Measurements from ENCODE around the gene CHD2.

Gene CHD2

GRCh38 chr15:93048759-93049161 lies 148.6 kb downstream of the CHD2 start:
- Histone ChIP-seq H3K9me3 (ENCODE audit: insufficient read depth, low read depth, low read length) (peaks cover 13% of the 10 kb centered on the region), H3K79me1 (ENCODE audit: low read length) (no peaks in the 10 kb centered on the region), H3K27ac (ENCODE audit: low read depth, low read length) (no peak overlapping the region), H3K9ac (ENCODE audit: low read length) (no peak overlapping the region), H3K18ac (ENCODE audit: low read length) (no peak overlapping the region), H3K27me3 (ENCODE audit: insufficient read depth, low read length) (no peaks in the 10 kb centered on the region), H3K14ac (ENCODE audit: low read length) (no peak overlapping the region), H3K4me1 (ENCODE audit: control insufficient read depth in 1 of 2, insufficient read depth in 2 of 2, low read length in 2 of 2) (no peaks in the 10 kb centered on the region), H3K36me3 (ENCODE audit: control insufficient read depth in 1 of 2, insufficient read depth in 2 of 2, low read length in 2 of 2) (no peaks in the 10 kb centered on the region), H4K8ac (ENCODE audit: low read depth, low read length) (no peak overlapping the region), H3K4me2 (ENCODE audit: low read length) (no peak overlapping the region), H3K4ac (ENCODE audit: low read depth, low read length) (no peak overlapping the region), H2AFZ (ENCODE audit: insufficient read depth, low read length, poor library complexity) (no peak overlapping the region), H3K4me3 (ENCODE audit: low read depth, low read length) (no peak overlapping the region), H2BK120ac (ENCODE audit: insufficient read depth, low read length, poor library complexity) (no peak overlapping the region), H3K23ac (ENCODE audit: low read length) (no peak overlapping the region), H2AK5ac (ENCODE audit: low read length) (no peak overlapping the region), H2BK5ac (ENCODE audit: low read depth, low read length, poor library complexity) (no peak overlapping the region), H4K12ac (ENCODE audit: low read depth, low read length) (no peak overlapping the region), H4K91ac (ENCODE audit: low read depth, low read length) (no peak overlapping the region), H2BK12ac (ENCODE audit: low read length) (no peak overlapping the region), H3K79me2 (ENCODE audit: control insufficient read depth, insufficient read depth, low read length, poor library complexity) (no peaks in the 10 kb centered on the region)
- no CpG with 5 or more reads among the region's 16 CpGs for WGBS (ENCODE audit: extremely low coverage, insufficient coverage, insufficient read length)
- DNase-seq = no peak

GRCh38 chr15:93049233-93049632 lies 149.1 kb downstream of the CHD2 start:
- no peak overlapping the region for H2BK5ac ChIP-seq (ENCODE audit: low read depth, low read length, poor library complexity)
- no peak overlapping the region for H4K91ac ChIP-seq (ENCODE audit: low read depth, low read length)
- no CpG with 5 or more reads among the region's 8 CpGs for WGBS (ENCODE audit: extremely low coverage, insufficient coverage, insufficient read length)
- no peak overlapping the region for H2BK12ac ChIP-seq (ENCODE audit: low read length)
- H4K12ac ChIP-seq (ENCODE audit: low read depth, low read length) = no peak overlapping the region
- no peak overlapping the region for H3K9ac ChIP-seq (ENCODE audit: low read length)
- no peak overlapping the region for H4K8ac ChIP-seq (ENCODE audit: low read depth, low read length)
- H3K18ac ChIP-seq (ENCODE audit: low read length) = no peak overlapping the region
- no peak overlapping the region for H2AFZ ChIP-seq (ENCODE audit: insufficient read depth, low read length, poor library complexity)
- no peak overlapping the region for H3K27ac ChIP-seq (ENCODE audit: low read depth, low read length)
- no peaks in the 10 kb centered on the region for H3K36me3 ChIP-seq (ENCODE audit: control insufficient read depth in 1 of 2, insufficient read depth in 2 of 2, low read length in 2 of 2)
- no peak overlapping the region for H3K23ac ChIP-seq (ENCODE audit: low read length)
- H3K79me1 ChIP-seq (ENCODE audit: low read length) = no peaks in the 10 kb centered on the region
- H2BK120ac ChIP-seq (ENCODE audit: insufficient read depth, low read length, poor library complexity) = no peak overlapping the region
- H3K27me3 ChIP-seq (ENCODE audit: insufficient read depth, low read length) = no peaks in the 10 kb centered on the region
- H3K79me2 ChIP-seq (ENCODE audit: control insufficient read depth, insufficient read depth, low read length, poor library complexity) = no peaks in the 10 kb centered on the region
- no peak overlapping the region for H2AK5ac ChIP-seq (ENCODE audit: low read length)
- H3K4me1 ChIP-seq (ENCODE audit: control insufficient read depth in 1 of 2, insufficient read depth in 2 of 2, low read length in 2 of 2) = no peaks in the 10 kb centered on the region
- H3K4me3 ChIP-seq (ENCODE audit: low read depth, low read length) = no peak overlapping the region
- H3K4me2 ChIP-seq (ENCODE audit: low read length) = no peak overlapping the region
- no peak for DNase-seq
- H3K4ac ChIP-seq (ENCODE audit: low read depth, low read length) = no peak overlapping the region
- no peak overlapping the region for H3K14ac ChIP-seq (ENCODE audit: low read length)
- H3K9me3 ChIP-seq (ENCODE audit: insufficient read depth, low read depth, low read length) = peaks cover 13% of the 10 kb centered on the region

GRCh38 chr15:93049914-93050578 lies 149.9 kb downstream of the CHD2 start:
- no peak for DNase-seq
- Histone ChIP-seq H2AK5ac (ENCODE audit: low read length) (no peak overlapping the region), H3K4me1 (ENCODE audit: control insufficient read depth in 1 of 2, insufficient read depth in 2 of 2, low read length in 2 of 2) (no peaks in the 10 kb centered on the region), H3K18ac (ENCODE audit: low read length) (no peak overlapping the region), H3K23ac (ENCODE audit: low read length) (no peak overlapping the region), H3K79me1 (ENCODE audit: low read length) (no peaks in the 10 kb centered on the region), H3K4ac (ENCODE audit: low read depth, low read length) (no peak overlapping the region), H3K14ac (ENCODE audit: low read length) (no peak overlapping the region), H2BK5ac (ENCODE audit: low read depth, low read length, poor library complexity) (no peak overlapping the region), H3K27ac (ENCODE audit: low read depth, low read length) (no peak overlapping the region), H3K79me2 (ENCODE audit: control insufficient read depth, insufficient read depth, low read length, poor library complexity) (no peaks in the 10 kb centered on the region), H3K4me2 (ENCODE audit: low read length) (no peak overlapping the region), H4K12ac (ENCODE audit: low read depth, low read length) (no peak overlapping the region), H4K8ac (ENCODE audit: low read depth, low read length) (no peak overlapping the region), H2BK12ac (ENCODE audit: low read length) (no peak overlapping the region), H3K36me3 (ENCODE audit: control insufficient read depth in 1 of 2, insufficient read depth in 2 of 2, low read length in 2 of 2) (no peaks in the 10 kb centered on the region), H2BK120ac (ENCODE audit: insufficient read depth, low read length, poor library complexity) (no peak overlapping the region), H3K27me3 (ENCODE audit: insufficient read depth, low read length) (no peaks in the 10 kb centered on the region), H2AFZ (ENCODE audit: insufficient read depth, low read length, poor library complexity) (no peak overlapping the region), H4K91ac (ENCODE audit: low read depth, low read length) (no peak overlapping the region), H3K4me3 (ENCODE audit: low read depth, low read length) (no peak overlapping the region), H3K9ac (ENCODE audit: low read length) (no peak overlapping the region), H3K9me3 (ENCODE audit: insufficient read depth, low read depth, low read length) (peaks cover 11% of the 10 kb centered on the region)
- no CpG with 5 or more reads among the region's 15 CpGs for WGBS (ENCODE audit: extremely low coverage, insufficient coverage, insufficient read length)

DNA sequence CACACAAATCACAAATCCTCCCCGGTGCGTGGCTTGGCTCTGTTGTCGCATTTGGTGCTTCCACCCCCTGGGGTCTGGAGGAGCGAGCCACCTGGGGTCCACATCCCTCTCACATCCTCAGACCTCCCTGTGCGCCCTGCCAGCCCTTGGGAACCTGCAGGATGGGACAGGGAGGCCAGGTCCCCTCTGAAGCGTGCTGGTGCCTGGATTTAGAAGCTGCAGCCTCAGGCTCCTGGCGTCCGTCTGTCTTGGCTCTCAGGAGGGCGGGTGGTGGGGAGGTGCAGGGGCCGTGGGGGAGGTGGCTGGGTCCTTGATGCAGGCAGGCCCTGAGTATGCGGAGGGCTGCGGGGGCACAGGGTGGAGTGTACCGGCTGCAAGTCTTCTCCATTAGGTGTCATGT lies 150.5 kb downstream of the CHD2 start:
- no peak overlapping the region for H3K23ac ChIP-seq (ENCODE audit: low read length)
- H3K18ac ChIP-seq (ENCODE audit: low read length) = no peak overlapping the region
- H3K9me3 ChIP-seq (ENCODE audit: insufficient read depth, low read depth, low read length) = peaks cover 6% of the 10 kb centered on the region
- H3K4ac ChIP-seq (ENCODE audit: low read depth, low read length) = no peak overlapping the region
- H3K4me1 ChIP-seq (ENCODE audit: control insufficient read depth in 1 of 2, insufficient read depth in 2 of 2, low read length in 2 of 2) = no peaks in the 10 kb centered on the region
- no peak overlapping the region for H2AK5ac ChIP-seq (ENCODE audit: low read length)
- DNase-seq = no peak
- H4K8ac ChIP-seq (ENCODE audit: low read depth, low read length) = no peak overlapping the region
- H2AFZ ChIP-seq (ENCODE audit: insufficient read depth, low read length, poor library complexity) = no peak overlapping the region
- no peak overlapping the region for H4K12ac ChIP-seq (ENCODE audit: low read depth, low read length)
- H3K36me3 ChIP-seq (ENCODE audit: control insufficient read depth in 1 of 2, insufficient read depth in 2 of 2, low read length in 2 of 2) = no peaks in the 10 kb centered on the region
- H2BK12ac ChIP-seq (ENCODE audit: low read length) = no peak overlapping the region
- no peaks in the 10 kb centered on the region for H3K27me3 ChIP-seq (ENCODE audit: insufficient read depth, low read length)
- no peak overlapping the region for H3K4me2 ChIP-seq (ENCODE audit: low read length)
- no peak overlapping the region for H3K9ac ChIP-seq (ENCODE audit: low read length)
- no peak overlapping the region for H2BK120ac ChIP-seq (ENCODE audit: insufficient read depth, low read length, poor library complexity)
- H2BK5ac ChIP-seq (ENCODE audit: low read depth, low read length, poor library complexity) = no peak overlapping the region
- H3K79me2 ChIP-seq (ENCODE audit: control insufficient read depth, insufficient read depth, low read length, poor library complexity) = no peaks in the 10 kb centered on the region
- H3K14ac ChIP-seq (ENCODE audit: low read length) = no peak overlapping the region
- H3K79me1 ChIP-seq (ENCODE audit: low read length) = no peaks in the 10 kb centered on the region
- H4K91ac ChIP-seq (ENCODE audit: low read depth, low read length) = no peak overlapping the region
- no CpG with 5 or more reads among the region's 13 CpGs for WGBS (ENCODE audit: extremely low coverage, insufficient coverage, insufficient read length)
- no peak overlapping the region for H3K27ac ChIP-seq (ENCODE audit: low read depth, low read length)
- no peak overlapping the region for H3K4me3 ChIP-seq (ENCODE audit: low read depth, low read length)

Data from trophoblast cell (in vitro differentiated cells and primary cell).